H9 (cell line): ENCODE results near the gene PLXNA4. TPM values are rescaled to one million over a fixed set of nuclear protein-coding genes. Genes with fewer than 3 reads are reported as not detected.
A peak's percentile ranks its signal among the peaks of the same experiment; 100 is the strongest.

Experiments
- DNase-seq: peaks from one replicate; pipeline ENCODE4 v3.0.0-alpha.2; 2017
- H2AFZ ChIP-seq: one replicate; pipeline ENCODE4 v1.6.1; 2013; ENCODE audit warnings: mild to moderate bottlenecking, low read length, control low read depth, moderate library complexity
- H2AK5ac ChIP-seq: 2 replicates; pipeline ENCODE4 v1.6.1; 2013; ENCODE audit warnings: low read length, control low read depth, mixed read lengths; ENCODE audit not compliant: insufficient read length
- H2BK120ac ChIP-seq: one replicate; pipeline ENCODE4 v1.6.1; 2013; ENCODE audit warnings: low read depth, mild to moderate bottlenecking, low read length, control low read depth, inconsistent platforms; ENCODE audit not compliant: poor library complexity, severe bottlenecking
- H2BK12ac ChIP-seq: 2 replicates; pipeline ENCODE4 v1.6.1; 2013; ENCODE audit warnings: low read length, control low read depth, mixed read lengths, low read depth; ENCODE audit not compliant: insufficient read length
- H2BK15ac ChIP-seq: 2 replicates; pipeline ENCODE4 v1.6.1; 2013; ENCODE audit warnings: low read depth, low read length, control low read depth
- H2BK20ac ChIP-seq: one replicate; pipeline ENCODE4 v1.6.1; 2013; ENCODE audit warnings: low read depth, mild to moderate bottlenecking, low read length, control low read depth, inconsistent platforms; ENCODE audit not compliant: poor library complexity, severe bottlenecking
- H2BK5ac ChIP-seq: 2 replicates; pipeline ENCODE4 v1.6.1; 2013; ENCODE audit warnings: low read length, control low read depth, mixed read lengths; ENCODE audit not compliant: insufficient read length
- H3K14ac ChIP-seq: 2 replicates; pipeline ENCODE4 v1.6.1; 2013; ENCODE audit warnings: low read length, control low read depth; ENCODE audit not compliant: insufficient read depth
- H3K18ac ChIP-seq: 2 replicates; pipeline ENCODE4 v1.6.1; 2013; ENCODE audit warnings: low read depth, mild to moderate bottlenecking, mixed read lengths, low read length, control low read depth; ENCODE audit not compliant: insufficient read length
- H3K23ac ChIP-seq: 2 replicates; pipeline ENCODE4 v1.6.1; 2013; ENCODE audit warnings: low read length, control low read depth, mixed read lengths, low read depth; ENCODE audit not compliant: insufficient read length
- H3K23me2 ChIP-seq: 2 replicates; pipeline ENCODE4 v1.6.1; 2013; ENCODE audit warnings: low read depth, mild to moderate bottlenecking, mixed read lengths, low read length, control low read depth; ENCODE audit not compliant: insufficient read length, poor library complexity, severe bottlenecking
- H3K27ac ChIP-seq: 2 replicates; pipeline ENCODE4 v1.5.1; 2013; ENCODE audit warnings: low read length, control low read depth, mixed read lengths, low read depth; ENCODE audit not compliant: insufficient read length
- H3K27me3 ChIP-seq: 2 replicates; pipeline ENCODE4 v1.6.1; 2013; ENCODE audit warnings: low read length, control low read depth, inconsistent platforms; ENCODE audit not compliant: insufficient read depth
- H3K4ac ChIP-seq: 2 replicates; pipeline ENCODE4 v1.6.1; 2013; ENCODE audit warnings: low read depth, mild to moderate bottlenecking, control low read depth, inconsistent platforms, low read length, moderate library complexity
- H3K4me1 ChIP-seq: 2 replicates; pipeline ENCODE4 v1.6.1; 2013; ENCODE audit warnings: low read length, control low read depth, inconsistent platforms; ENCODE audit not compliant: insufficient read depth
- H3K4me2 ChIP-seq: 2 replicates; pipeline ENCODE4 v1.6.1; 2013; ENCODE audit warnings: low read length, control low read depth, mixed read lengths; ENCODE audit not compliant: insufficient read length, insufficient read depth
- H3K56ac ChIP-seq: 2 replicates; pipeline ENCODE4 v1.6.1; 2013; ENCODE audit warnings: low read depth, mild to moderate bottlenecking, mixed read lengths, low read length, control low read depth; ENCODE audit not compliant: insufficient read length
- H3K79me1 ChIP-seq: 2 replicates; pipeline ENCODE4 v1.6.1; 2013; ENCODE audit warnings: low read depth, mild to moderate bottlenecking, moderate library complexity, low read length, control low read depth, inconsistent platforms; ENCODE audit not compliant: insufficient read depth, poor library complexity, severe bottlenecking
- H3K79me2 ChIP-seq: 2 replicates; pipeline ENCODE4 v1.6.1; 2013; ENCODE audit warnings: low read length, control low read depth, inconsistent platforms; ENCODE audit not compliant: insufficient read depth
- H3K9ac ChIP-seq: 2 replicates; pipeline ENCODE4 v1.6.1; 2013; ENCODE audit warnings: low read length, control low read depth, mixed read lengths; ENCODE audit not compliant: insufficient read length; ENCODE audit errors: extremely low read depth
- H3K9me3 ChIP-seq: one replicate; pipeline ENCODE4 v1.6.1; 2013; ENCODE audit warnings: low read depth, low read length, inconsistent platforms; ENCODE audit not compliant: control insufficient read depth
- H3T11ph ChIP-seq: one replicate; pipeline ENCODE4 v1.6.1; 2013; ENCODE audit warnings: mild to moderate bottlenecking, low read length, control low read depth, inconsistent platforms
- H4K20me1 ChIP-seq: one replicate; pipeline ENCODE4 v1.6.1; 2013; ENCODE audit not compliant: control insufficient read depth, insufficient read length, insufficient read depth
- H4K5ac ChIP-seq: 2 replicates; pipeline ENCODE4 v1.6.1; 2013; ENCODE audit warnings: low read depth, mild to moderate bottlenecking, mixed read lengths, low read length, control low read depth; ENCODE audit not compliant: insufficient read length
- H4K8ac ChIP-seq: replicated peaks from 2 replicates; pipeline ENCODE4 v1.6.1; 2013; ENCODE audit warnings: low read length, control low read depth, mixed read lengths, low read depth; ENCODE audit not compliant: insufficient read length
- H4K91ac ChIP-seq: 2 replicates; pipeline ENCODE4 v1.6.1; 2013; ENCODE audit warnings: low read depth, mild to moderate bottlenecking, moderate library complexity, mixed read lengths, low read length, control low read depth; ENCODE audit not compliant: insufficient read length
- H3K27ac Mint-ChIP-seq, 3 experiments: 2 replicates in 2 of 3; 3 replicates in 1 of 3; pipeline ENCODE4 v1.8.0; 2020 to 2021; ENCODE audit warnings: mixed read lengths in 3 of 3, mild to moderate bottlenecking in 1 of 3, moderate library complexity in 1 of 3
- H3K27me3 Mint-ChIP-seq: 2 replicates; pipeline ENCODE4 v1.8.0; 2021; ENCODE audit warnings: low read depth, mild to moderate bottlenecking, moderate library complexity, mixed read lengths
- H3K36me3 Mint-ChIP-seq, 3 experiments: 2 replicates in 2 of 3; 3 replicates in 1 of 3; pipeline ENCODE4 v1.8.0; 2020 to 2021; ENCODE audit warnings: low read depth in 3 of 3, mixed read lengths in 3 of 3; ENCODE audit not compliant: insufficient read depth in 1 of 3
- H3K4me1 Mint-ChIP-seq, 2 experiments: 2 replicates each; pipeline ENCODE4 v1.8.0; 2020; ENCODE audit warnings: mixed read lengths in 2 of 2
- H3K4me3 Mint-ChIP-seq, 2 experiments: 2 replicates in 1 of 2; 3 replicates in 1 of 2; pipeline ENCODE4 v1.8.0; 2020 to 2021; ENCODE audit warnings: mild to moderate bottlenecking in 2 of 2, mixed read lengths in 2 of 2, moderate library complexity in 1 of 2
- H3K9me3 Mint-ChIP-seq, 2 experiments: 2 replicates in 1 of 2; 3 replicates in 1 of 2; pipeline ENCODE4 v1.8.0; 2020; ENCODE audit warnings: mild to moderate bottlenecking in 2 of 2, mixed read lengths in 2 of 2, moderate library complexity in 1 of 2
- WGBS: extraction: QIAGEN DNeasy Blood & Tissue Kit; methylation state at CpG from one replicate; pipeline ENCODE4 v1.1.7; 2013; ENCODE audit warnings: missing lambda C conversion rate, low lambda C conversion rate, mixed read lengths; ENCODE audit not compliant: insufficient read length; ENCODE audit errors: extremely low coverage; 5-methylcytosine and 5-hydroxymethylcytosine counted together
- total RNA-seq: library from RNA; stranded (reverse); gene quantifications from 2 replicates; pipeline ENCODE4 v1.2.1, GENCODE V29; 2021
- TF ChIP-seq, protein P1 (sequence below): fragments of 200-600 bp; sonication (generic); conservative IDR thresholded peaks from 3 replicates; pipeline ENCODE4 v1.8.0; 2021; ENCODE audit warnings: antibody characterized with exemption, mild to moderate bottlenecking

PLXNA4 gene
- total RNA-seq, 1 experiment from 2014 or later = 0.35 TPM

DNA sequence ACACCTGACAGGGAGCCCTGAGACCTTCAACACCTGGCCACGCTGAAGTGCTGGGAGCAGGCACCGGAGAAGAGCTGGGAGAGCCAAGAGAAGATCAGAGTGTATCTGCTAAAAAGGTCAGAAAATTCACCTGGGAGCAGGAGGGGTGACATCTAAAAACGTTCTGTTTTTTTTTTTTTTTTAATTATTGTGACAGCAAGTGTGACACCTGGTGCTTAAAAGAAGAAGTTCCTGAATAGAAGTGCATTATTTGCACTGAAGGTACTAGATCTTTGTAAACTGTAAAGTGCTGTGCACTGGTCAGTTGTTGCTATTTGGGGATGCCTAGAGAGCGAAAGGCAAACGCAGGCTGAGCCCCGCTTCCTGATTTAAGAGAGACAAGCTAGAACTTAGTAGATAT, 422.0 kb downstream of the PLXNA4 start:
- H3K4me3 Mint-ChIP-seq = no peak overlapping the region
- no peak overlapping the region for H2BK15ac ChIP-seq
- peaks cover 0 to 2% (median 0%) of the 10 kb centered on the region in 3 experiments; a peak in 1 of 7 replicates for H3K36me3 Mint-ChIP-seq
- no peak overlapping the region for H3T11ph ChIP-seq
- no peak overlapping the region for H3K14ac ChIP-seq
- H3K4ac ChIP-seq = no peak overlapping the region
- no peak overlapping the region for H3K27ac ChIP-seq
- H4K5ac ChIP-seq = no peak overlapping the region
- H3K4me1 ChIP-seq = no peaks in the 10 kb centered on the region; the same call in 1 of the 2 replicates
- H3K23me2 ChIP-seq = no peaks in the 10 kb centered on the region
- no peak overlapping the region for H2AK5ac ChIP-seq
- H3K18ac ChIP-seq = no peak overlapping the region
- H3K9me3 ChIP-seq = no peaks in the 10 kb centered on the region
- H2BK20ac ChIP-seq = no peak overlapping the region
- H3K79me1 ChIP-seq = no peaks in the 10 kb centered on the region
- no peak overlapping the region for H4K91ac ChIP-seq
- H3K79me2 ChIP-seq = no peaks in the 10 kb centered on the region
- H3K27ac Mint-ChIP-seq = peak overlapping the region in 1 of 3 experiments; percentile 45; a peak in 1 of 7 replicates
- H2AFZ ChIP-seq = no peak overlapping the region
- H4K8ac ChIP-seq = no peak overlapping the region
- no peak overlapping the region for H3K9ac ChIP-seq
- H2BK120ac ChIP-seq = no peak overlapping the region
- no peak overlapping the region for H2BK5ac ChIP-seq
- peaks cover 20 to 33% of the 10 kb centered on the region in 2 experiments for H3K4me1 Mint-ChIP-seq
- TF ChIP-seq, protein P1, sequence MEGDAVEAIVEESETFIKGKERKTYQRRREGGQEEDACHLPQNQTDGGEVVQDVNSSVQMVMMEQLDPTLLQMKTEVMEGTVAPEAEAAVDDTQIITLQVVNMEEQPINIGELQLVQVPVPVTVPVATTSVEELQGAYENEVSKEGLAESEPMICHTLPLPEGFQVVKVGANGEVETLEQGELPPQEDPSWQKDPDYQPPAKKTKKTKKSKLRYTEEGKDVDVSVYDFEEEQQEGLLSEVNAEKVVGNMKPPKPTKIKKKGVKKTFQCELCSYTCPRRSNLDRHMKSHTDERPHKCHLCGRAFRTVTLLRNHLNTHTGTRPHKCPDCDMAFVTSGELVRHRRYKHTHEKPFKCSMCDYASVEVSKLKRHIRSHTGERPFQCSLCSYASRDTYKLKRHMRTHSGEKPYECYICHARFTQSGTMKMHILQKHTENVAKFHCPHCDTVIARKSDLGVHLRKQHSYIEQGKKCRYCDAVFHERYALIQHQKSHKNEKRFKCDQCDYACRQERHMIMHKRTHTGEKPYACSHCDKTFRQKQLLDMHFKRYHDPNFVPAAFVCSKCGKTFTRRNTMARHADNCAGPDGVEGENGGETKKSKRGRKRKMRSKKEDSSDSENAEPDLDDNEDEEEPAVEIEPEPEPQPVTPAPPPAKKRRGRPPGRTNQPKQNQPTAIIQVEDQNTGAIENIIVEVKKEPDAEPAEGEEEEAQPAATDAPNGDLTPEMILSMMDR = peak; percentile 28; the same call in 2 of the 3 replicates
- H3K9me3 Mint-ChIP-seq = no peaks in the 10 kb centered on the region
- DNase-seq = no peak
- no peak overlapping the region for H3K23ac ChIP-seq
- H3K27me3 Mint-ChIP-seq = peaks cover 19% of the 10 kb centered on the region
- H3K56ac ChIP-seq = no peak overlapping the region
- H3K27me3 ChIP-seq = no peaks in the 10 kb centered on the region; the same call in 1 of the 2 replicates
- H2BK12ac ChIP-seq = no peak overlapping the region
- no peak overlapping the region for H3K4me2 ChIP-seq
- WGBS = no CpG with 5 or more reads among the region's 6 CpGs
- H4K20me1 ChIP-seq = no peaks in the 10 kb centered on the region
